HuH-7.5 (cell line): ENCODE results near the gene PCCA.

ENCODE experiments used
- DNase-seq: peaks from one replicate; pipeline ENCODE4 v3.0.0; 2011; ENCODE audit warnings: low spot score

PCCA gene

DNA sequence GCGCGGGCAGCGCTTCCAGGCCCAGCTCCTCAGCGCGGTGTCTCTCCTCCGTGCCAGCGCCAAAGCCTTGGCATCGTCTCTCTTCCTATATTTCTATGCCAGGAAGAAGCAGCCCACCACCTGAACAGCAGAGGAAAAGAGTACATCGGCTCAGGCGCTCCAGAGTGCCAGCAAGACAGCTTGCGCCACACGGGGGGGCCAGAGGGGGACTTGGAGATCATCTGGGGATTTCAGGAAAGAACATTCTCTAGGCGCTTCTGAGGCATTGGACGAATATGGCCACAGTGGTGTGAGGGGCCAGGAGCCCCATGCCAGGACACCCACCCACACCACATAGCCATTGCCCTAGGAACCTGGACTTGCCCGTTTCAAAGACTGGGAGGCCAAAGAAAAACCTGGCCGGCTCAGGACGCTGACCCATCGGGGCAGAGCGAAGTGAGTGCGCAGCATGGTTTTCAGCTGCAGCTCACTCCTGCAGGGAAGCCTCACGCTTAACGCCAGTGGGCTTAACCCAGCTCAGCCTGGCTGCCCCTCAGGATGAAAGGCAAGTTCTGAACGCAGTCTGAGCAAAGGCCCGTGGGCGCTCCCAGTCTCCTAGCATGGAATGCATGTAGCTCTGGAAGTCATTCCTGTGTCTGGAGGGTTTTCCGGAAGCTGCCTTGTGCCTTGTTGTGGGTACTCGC is 437.6 kb downstream of the PCCA start:
- DNase-seq: no peak

DNA sequence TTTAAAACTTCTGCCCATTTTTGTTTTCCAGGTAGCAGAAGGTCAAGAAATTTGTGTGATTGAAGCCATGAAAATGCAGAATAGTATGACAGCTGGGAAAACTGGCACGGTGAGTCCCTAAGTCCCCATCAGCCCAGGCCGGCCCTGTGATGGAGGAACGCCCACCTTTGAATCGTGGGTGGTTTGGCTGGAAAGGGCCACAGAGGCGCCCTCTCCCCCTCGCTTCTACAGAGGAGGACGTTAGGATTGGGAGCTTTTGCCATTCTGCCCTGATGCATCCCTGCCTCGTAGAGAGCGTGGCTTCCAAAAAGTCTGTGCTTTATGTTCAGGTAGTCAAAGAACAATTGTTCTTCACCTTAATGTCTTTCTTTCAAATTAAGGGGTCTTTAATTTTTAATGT is 438.8 kb downstream of the PCCA start:
- no peak for DNase-seq

DNA sequence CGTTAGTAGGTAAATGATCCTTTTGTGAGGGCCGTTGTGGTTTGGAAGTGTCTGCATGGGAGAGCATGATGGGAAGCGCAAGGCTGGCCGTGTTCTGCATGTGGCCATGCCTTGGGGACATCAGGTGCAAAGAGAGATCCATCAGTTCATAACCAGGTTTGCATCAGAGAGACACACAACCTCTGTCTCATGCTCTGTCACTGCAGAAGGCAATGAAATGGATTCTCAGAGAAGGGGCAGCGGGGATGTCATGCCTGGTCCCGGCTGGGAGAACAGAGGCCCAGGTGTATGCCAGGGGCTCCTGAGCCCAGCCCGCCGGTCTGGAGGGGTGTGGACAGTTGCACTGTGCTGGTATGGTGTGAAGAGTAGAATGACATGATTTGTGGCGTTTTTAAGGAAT is 439.5 kb downstream of the PCCA start:
- no peak for DNase-seq

DNA sequence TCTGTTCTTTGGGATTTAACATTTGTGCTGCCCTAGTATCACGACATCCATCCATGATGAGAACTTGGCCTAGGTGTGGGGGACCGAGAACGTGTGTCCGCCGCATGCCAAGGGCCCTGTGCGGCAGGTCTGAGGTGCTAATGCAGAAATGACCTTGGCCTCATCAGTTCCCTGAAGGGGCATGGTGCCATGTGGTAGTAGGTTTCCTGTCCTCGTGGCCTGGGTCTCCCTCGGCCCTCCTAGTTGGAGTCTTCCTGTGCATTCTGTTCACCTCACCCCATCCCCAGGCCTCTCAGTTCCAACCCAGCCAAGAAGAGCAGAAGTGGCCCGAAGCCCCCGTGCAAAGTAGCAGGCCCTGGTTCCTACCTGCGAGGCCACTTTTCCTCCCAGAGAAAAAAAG is 439.9 kb downstream of the PCCA start:
- DNase-seq: no peak

DNA sequence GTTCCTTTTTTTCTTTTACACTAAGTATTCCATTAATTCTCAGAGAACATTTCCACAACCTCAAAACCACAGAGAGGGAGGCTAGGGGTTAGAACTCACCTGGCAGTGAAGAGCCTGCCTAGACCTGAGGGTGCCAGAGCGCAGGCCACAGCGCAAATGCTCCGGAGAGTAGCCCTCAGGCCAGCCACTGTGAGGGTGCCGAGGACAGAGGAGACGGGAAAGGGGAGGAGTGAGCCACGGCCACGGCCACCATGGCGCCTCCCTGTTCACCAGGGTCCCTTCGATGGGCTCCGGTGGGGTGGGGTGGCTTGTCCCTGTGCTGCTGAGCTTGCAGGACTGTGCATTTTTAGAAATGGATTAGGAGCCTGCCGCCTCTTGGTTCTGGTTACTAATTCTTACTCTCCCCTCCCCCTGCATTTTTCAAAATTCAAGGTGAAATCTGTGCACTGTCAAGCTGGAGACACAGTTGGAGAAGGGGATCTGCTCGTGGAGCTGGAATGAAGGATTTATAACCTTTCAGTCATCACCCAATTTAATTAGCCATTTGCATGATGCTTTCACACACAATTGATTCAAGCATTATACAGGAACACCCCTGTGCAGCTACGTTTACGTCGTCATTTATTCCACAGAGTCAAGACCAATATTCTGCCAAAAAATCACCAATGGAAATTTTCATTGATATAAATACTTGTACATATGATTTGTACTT is 440.9 kb downstream of the PCCA start:
- no peak for DNase-seq

DNA sequence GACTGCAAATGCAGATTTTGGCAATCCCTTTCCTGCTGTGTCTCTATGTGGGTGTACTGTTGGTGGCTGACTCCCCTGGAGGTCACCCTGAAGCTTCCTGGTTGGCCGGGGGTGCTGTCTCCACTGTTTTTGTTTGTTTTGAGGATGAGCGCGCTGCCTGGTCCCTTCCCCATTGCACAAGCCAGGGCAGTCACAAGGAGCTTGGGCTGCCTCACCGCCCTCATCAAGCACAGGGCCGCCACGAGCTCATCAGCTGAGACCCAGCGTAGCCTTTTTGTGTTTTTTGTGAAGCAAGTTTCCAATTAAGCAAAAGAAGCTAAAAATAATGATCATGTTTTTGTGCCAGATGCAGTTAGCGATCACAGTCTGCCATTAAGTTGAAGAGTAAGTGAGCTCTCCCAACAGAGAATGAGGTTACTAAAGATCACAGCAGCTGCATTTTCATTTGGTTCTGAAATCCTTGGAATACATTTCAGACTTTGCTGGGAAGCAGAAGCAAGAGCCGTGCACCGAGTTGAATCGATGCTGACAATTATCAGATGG is 441.8 kb downstream of the PCCA start:
- DNase-seq: no peak

DNA sequence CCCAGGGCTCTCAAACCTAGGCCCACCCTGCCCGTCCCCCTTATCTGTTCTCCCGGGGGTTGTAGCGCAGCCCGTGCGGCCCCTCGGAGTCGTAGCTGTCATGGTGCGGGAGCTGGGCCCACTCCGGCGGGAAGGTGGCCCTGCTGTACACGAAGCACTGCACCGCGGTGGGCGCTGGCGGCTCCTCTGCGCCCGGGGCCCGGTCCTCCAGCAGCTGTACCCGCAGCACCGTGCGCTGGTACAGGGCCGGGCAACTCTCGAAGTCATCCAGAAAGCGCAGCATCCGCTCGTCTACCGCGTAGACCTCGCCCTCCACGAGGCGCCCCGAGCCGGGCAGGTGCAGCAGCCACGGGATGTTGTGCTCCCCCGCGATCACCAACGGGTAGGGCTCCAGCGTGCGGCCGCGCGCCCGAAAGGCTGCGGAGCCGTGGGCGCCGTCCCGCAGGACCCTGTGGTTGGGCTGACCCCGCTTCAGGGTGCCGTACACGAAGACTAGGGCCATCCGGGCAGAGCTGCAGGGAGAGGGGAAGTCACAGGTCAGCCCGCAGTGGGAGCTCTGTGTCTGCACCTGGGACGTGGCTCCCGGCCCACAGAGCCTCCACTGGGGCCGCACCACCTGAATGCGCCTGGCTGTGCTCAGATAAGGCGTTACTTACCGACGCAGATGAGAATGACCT is 443.3 kb downstream of the PCCA start:
- DNase-seq: no peak

DNA sequence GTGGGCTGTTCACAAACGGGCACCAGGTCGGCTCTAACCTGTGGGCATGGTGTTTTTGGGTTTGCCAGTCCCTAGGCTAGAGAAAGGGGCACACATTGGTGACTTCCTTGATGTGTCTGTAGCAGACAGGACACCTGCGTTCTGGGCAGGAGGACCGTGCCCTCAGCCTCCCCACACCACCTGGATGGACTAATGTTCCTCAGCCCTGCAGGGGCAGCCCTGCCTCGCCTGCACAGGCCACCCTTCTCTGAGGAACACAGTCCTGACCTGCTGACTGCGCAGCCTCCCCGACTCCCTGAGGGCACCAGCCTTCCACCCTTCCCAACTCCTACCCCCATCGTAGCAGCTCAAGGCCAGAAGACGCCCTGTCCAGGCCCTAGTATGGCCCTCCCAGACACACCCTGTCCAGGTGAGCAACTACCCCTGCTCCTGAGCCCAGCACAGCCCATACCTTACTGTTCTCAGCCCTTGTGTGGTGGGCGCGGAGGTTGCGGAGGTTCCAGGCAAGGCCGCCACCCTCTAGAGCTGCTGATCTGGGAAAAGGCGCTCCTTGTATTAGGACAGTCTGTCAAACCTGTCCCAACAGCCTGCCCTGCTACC is 444.0 kb downstream of the PCCA start:
- DNase-seq: no peak

DNA sequence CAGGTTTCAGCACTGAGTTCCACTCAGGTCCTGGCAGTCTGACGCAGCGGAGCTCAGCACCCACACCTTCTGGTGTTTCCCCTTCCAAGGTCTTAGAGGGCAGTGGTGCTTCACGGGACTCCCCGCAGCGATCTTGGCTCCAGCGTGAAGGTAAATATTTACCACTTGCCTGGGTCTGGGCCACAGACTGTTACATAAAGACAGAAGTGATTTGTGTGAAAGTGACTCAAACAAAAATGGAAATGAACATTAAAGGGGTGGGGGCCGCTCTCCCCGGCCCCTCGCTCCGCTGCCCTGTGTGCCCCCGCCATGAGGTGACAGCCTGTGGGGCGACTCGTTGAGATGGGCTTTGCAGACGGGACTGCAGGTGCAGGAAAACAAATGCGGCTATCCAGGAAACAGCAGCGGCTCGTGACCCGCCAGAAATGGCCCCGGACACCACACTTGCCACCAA is 444.7 kb downstream of the PCCA start:
- no peak for DNase-seq

DNA sequence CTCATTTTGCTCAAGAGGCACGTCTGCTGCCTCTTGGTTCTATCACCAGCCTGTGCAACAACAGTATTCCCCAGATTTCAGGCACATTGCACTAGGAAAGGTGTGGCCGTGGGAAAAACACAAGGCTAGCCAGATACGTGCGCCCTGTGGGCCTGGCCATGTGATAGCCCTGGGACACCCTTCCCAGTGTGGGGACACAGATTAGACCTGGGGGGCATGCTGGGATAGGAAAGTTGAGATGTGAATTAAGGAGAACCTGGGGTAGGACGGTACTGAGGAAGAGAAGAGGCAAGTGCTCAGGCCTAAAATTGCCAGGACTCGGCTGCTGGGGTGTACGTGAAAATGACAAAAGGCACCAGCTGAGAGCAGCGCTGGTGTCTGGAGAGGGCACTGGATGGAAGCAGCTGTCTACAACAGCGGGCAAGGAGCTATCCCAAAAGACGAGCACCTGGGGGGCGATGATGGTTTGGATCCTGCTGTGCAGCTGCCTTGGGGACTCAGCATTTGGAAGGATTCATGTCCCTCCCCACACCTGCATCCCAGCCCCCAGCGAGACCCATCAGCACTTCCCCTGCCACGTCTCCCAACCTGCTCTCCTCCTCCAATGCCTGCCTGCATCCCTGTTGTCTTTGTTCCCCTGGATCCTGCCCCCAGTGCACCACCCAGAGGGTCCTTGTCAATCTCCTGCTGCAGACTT is 445.4 kb downstream of the PCCA start:
- no peak for DNase-seq

DNA sequence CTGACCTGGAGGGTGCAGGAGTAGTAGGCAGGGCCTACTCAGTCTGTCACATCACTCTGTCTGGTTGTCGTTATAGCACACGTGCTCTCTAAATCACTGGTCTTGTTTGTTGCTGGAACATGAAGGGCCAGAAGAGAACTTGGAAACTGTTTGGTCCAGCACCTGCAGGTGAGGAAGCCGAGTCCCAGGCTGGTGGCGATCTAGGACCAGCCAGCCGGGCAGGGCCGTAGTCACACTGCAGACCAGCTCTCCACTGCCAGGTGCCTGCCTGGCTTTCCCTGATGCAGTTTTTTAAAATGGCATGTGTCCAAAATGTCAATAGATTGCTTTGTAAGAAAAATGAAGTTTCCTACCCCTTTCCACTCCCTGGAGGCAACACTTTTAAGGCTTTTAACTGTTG is 446.0 kb downstream of the PCCA start:
- no peak for DNase-seq

DNA sequence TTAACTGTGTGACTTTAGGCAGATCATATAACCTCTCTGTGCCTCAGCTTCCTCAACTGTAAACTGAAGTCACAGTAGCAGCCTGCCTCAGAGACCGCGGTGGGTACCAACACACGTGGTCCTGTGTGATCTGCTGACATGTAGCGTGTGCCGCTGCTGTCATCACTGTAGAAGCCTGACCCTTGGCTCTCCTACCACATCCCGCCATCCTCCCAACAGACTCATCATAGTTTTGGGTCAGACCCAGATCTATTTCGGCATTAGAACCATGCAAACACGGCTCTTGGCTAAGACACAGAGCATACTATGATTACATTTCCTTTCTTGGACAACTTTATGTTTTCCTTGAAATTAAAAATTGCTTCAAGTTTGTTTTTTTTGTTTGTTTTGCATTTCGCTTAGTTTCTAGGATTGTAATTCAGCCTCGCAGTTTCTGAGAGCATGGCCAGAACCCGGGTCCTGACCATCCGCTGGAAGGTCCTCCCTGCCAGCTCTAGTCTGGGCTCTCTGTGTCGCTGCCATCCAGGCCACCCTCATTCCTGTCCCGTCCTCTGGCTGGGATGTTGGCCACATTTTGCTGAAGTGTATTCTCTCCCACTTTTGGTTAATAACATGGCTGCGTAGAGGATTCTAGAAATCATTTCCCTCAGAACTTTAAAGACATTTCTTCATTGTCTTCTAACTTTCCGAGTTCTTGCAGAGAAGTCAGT is 446.7 kb downstream of the PCCA start:
- no peak for DNase-seq

DNA sequence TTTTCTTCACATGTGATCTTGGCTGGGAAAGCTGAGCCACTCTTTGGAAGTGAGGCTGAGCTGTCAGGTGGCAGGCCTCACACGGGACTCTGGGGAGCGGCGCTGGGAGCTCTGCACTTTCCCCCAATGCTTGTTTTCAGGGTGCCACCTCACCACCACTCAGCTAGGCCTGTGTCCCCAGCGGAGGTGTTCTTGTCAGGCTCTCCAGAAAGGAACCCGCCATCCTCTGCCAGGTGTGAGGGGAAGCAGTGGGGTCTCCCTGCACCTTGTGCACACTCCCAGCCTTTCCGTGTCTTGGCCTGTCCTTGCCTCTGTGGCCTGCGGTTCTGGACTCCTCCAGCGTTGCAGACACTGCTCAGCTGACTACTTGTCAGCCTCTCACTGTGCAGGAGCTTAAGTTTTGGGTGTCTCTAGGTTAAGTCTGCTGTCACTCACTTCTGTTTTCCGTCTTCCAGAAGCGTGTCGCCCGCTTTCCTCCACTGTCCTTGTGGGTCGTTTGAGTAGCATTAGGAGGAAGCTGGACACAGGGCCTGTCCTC is 447.8 kb downstream of the PCCA start:
- no peak for DNase-seq

DNA sequence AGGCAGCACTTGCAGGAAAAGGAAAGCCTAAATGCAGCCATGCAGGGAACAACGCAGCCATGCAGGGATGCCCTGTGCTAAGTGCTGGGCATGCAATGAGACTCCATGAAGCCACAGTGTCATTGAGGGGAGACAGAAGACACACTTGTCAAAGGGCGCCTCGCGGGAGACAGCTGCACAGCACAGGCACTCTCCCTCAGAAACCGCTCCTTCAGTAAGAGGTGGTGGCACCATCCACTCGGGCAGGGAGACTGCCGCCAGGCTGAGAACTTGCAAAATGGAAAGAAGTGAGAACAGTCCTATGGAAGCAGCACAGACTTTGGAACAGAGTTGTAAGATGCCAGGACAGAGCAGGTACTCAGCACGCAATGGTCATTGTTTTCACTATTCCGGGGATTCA is 448.6 kb downstream of the PCCA start:
- no peak for DNase-seq

DNA sequence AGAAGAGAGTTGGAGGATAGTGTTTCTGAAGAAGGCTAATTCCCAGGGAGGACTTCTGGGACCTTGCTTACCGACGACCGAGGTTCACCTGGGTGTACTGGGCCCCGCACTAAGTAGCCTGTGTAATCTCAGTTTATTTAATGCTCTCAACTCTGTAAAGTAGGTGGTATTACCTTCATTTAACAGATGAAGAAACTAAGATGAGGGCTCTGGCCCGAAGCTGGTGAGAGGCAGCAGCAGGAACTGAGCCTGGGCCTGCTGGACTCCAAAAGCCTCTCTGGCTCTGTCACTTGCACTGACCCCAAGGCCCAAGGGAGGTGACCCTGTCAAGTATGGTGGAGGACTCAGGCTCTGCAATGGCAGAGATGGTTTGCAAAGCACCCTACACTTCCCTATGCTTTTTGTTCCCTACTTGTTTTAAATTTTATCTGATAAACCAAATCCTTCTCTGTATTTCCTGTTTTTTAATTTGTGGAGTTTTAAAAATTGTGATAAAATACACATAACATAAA is 449.1 kb downstream of the PCCA start:
- DNase-seq: no peak

DNA sequence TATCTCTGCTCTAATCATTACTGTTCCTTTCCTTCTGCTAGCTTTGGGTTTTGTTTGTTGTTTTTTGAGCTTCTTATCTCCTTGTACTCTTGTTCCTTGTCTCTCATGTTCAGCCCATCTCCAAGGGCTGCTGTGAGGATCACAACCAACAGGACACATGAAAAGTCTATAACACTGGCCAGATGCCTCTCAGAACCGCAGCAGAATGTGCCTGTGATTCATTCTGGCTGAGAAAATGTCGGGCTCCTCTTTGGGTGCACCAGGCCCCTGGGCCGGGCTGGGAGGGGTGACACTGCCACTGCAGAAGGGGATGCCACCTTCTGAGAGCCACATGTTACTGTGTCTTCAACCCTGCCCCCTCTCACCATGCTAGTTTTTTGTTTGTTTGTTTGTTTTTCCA is 451.7 kb downstream of the PCCA start:
- DNase-seq: no peak

DNA sequence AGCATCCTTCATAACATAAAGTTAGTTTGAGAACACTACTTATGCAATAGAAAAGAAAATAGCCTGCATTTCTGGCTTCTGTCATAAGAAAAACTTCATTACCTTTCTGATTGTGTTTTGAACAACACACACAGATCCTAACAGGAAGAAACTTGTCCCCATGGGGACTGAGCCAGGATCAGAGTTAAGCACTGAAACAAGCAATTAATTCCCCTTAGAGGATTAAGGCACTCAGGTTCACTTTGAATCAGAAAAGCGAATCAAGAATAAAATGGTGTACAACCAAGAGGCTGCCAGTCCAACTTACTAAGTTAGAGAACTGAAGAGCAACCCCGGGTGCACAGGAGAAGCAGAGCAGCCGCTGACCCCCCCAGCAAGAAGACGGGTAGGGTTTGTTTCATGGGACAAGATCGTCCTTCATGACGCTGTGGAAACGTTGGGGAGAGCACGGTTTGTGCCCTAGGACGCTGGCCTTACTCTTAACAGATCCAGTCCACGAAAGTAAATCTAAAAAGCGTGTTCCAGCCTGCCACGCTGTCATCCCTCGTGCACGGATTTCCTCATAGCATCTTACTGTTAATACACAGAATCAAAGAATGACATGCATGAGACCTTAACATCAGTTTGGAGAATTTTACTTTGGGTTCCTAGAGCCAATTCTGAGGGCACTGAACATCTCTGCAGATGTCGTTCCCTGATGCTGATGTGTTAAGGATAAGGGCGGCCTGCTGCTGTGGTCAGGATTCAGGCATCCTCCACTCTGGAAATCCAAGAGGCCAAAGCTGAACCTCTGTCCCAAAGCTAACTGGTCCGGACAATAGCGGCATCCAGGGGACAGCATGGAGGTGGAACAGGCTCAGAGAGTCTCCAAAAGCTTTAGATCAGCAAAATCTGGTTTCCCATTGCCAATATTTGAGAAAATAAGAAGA is 453.3 kb downstream of the PCCA start:
- no peak for DNase-seq

DNA sequence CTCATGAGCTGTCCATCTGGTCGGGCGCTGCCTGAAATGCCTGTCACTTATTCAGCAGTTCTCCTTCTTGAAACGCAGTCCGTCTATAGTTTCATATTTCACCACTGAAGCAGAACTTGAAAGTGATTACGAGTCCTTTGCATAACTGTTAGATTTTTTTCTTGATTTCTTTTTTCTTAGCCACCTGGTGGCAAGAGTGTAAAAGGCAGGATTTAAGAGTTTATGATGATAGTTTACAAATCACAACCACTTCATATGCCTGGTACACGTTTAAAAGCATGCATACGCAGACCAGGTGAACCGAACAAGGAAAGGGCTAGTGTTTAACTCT is 453.9 kb downstream of the PCCA start:
- no peak for DNase-seq

DNA sequence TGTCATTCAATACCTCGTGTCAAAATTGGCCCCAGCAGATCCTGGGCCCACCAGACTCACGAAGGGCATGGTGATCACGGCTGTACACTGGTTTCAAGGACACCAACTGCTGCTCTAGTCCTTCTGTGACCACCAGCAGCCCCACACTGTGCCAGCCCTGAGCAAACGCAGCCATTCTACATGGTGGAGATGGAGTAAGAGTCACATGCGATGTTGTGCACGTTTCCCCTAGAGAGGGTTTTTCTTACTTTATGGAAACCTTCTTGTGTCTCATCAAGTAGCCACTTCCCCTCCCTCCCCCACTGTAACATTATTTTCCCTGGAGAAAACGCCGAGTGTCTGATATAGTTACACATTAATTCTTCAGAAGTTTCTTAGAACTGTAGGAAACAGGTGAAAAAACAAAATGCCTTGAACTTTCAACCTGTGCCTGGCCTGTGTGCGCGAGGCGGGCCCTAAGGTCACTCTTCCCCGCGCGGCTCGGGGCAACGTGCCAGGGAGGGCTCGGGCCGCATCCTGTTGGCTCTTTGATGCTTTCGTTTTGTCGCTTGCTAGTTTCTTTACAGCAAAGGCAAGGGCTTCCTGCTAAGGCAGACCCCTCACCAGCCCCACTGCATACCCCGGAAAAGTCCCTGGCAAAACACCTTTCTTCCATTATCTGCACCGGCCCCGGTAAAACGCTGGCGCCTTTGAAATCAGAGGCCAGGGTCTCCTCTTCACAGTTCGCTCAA is 455.1 kb downstream of the PCCA start:
- DNase-seq: no peak
